Occipital lobe (tissue), 2 donors: Measurements from ENCODE around the gene CUEDC2. TPM values are rescaled to one million over a fixed set of nuclear protein-coding genes. Genes with fewer than 3 reads are reported as not detected.

Experiments
- DNase-seq: peaks from one replicate; lab custom pipeline; 2025; lab: John Stamatoyannopoulos, UW
- total RNA-seq: library from RNA; depleted of rRNA; stranded (reverse); fragments of >200 nt; gene quantifications from one replicate; pipeline ENCODE4 v1.2.3, GENCODE V29; 2014

Gene CUEDC2
- 37.3 TPM for total RNA-seq

- DNase-seq = peak; percentile 96
Measured at GRCh38 chr10:102432162-102432950, at the start of gene CUEDC2. Gene CUEDC2, minus strand, starts transcription at chr10:102432574. Its CDS starts 7,386 bp downstream, at chr10:102425188.

- no peak for DNase-seq
Measured at GRCh38 chr10:102480396-102480795, 48.0 kb upstream of the CUEDC2 start.

- DNase-seq = no peak
Measured at GRCh38 chr10:102479651-102480050, 47.3 kb upstream of the CUEDC2 start.

- no peak for DNase-seq
Measured at GRCh38 chr10:102476466-102477141, 44.2 kb upstream of the CUEDC2 start.

- DNase-seq = no peak
Measured at GRCh38 chr10:102475451-102476040, 43.2 kb upstream of the CUEDC2 start.

- no peak for DNase-seq
Measured at GRCh38 chr10:102473445-102474331, 41.3 kb upstream of the CUEDC2 start.

GRCh38 chr10:102470579-102471546 is 38.5 kb upstream of the CUEDC2 start:
- no peak for DNase-seq

GRCh38 chr10:102468683-102469082 is 36.3 kb upstream of the CUEDC2 start:
- DNase-seq = no peak

GRCh38 chr10:102467971-102468438 is 35.6 kb upstream of the CUEDC2 start:
- no peak for DNase-seq

- DNase-seq = no peak
Measured at GRCh38 chr10:102467318-102467717, 34.9 kb upstream of the CUEDC2 start.

- no peak for DNase-seq
Measured at GRCh38 chr10:102465466-102465865, 33.1 kb upstream of the CUEDC2 start.

- no peak for DNase-seq
Measured at GRCh38 chr10:102463983-102464382, 31.6 kb upstream of the CUEDC2 start.

- no peak for DNase-seq
Measured at GRCh38 chr10:102462512-102463054, 30.2 kb upstream of the CUEDC2 start.

GRCh38 chr10:102461187-102462054 is 29.0 kb upstream of the CUEDC2 start:
- DNase-seq = peak; percentile 80

- DNase-seq = no peak
Measured at GRCh38 chr10:102460836-102461186, 28.4 kb upstream of the CUEDC2 start.

- DNase-seq = no peak
Measured at GRCh38 chr10:102458656-102459055, 26.3 kb upstream of the CUEDC2 start.

- no peak for DNase-seq
Measured at GRCh38 chr10:102457591-102458150, 25.3 kb upstream of the CUEDC2 start.

GRCh38 chr10:102455893-102456471 is 23.6 kb upstream of the CUEDC2 start:
- DNase-seq = no peak
